SK-N-SH (cell line): Measurements from ENCODE around the gene DNAJC1. TPM values are rescaled to one million over a fixed set of nuclear protein-coding genes. Genes with fewer than 3 reads are reported as not detected.
A peak's percentile ranks its signal among the peaks of the same experiment; 100 is the strongest.

Source experiments
- CTCF ChIA-PET: fragments of 300-600, 350-600 bp; formaldehyde crosslinking; extraction: SDS; loops from one replicate; lab custom pipeline; 2021; lab: Yijun Ruan, JAX
- POLR2A ChIA-PET: fragments of 350-600 bp; sonication (Branson Sonifier 250); formaldehyde crosslinking; extraction: SDS; loops from one replicate; lab custom pipeline; 2020; ENCODE audit warnings: antibody characterized with exemption, inconsistent platforms; lab: Yijun Ruan, JAX
- DNase-seq: peaks from one replicate; pipeline ENCODE4 v3.0.0; 2012
- H2AFZ ChIP-seq: fragments of 200-600 bp; sonication (generic); 2 replicates; pipeline ENCODE4 v1.8.1; 2016; ENCODE audit warnings: antibody characterized with exemption, mild to moderate bottlenecking, low read depth
- H3F3A ChIP-seq: fragments of 200-600 bp; sonication (generic); replicated peaks from 2 replicates; pipeline ENCODE3; 2016; ENCODE audit warnings: antibody characterized with exemption, mild to moderate bottlenecking; ENCODE audit not compliant: insufficient read depth
- H3K27ac ChIP-seq, 2 experiments: fragments of 200-500 bp in 1 of 2; fragments of 200-600 bp in 1 of 2; sonication (Bioruptor generic) in 1 of 2; sonication (generic), shearing (Covaris generic) in 1 of 2; 2 replicates each; pipeline versions ENCODE4 v1.5.1 to v1.6.1; 2014 to 2016; ENCODE audit warnings: low read depth in 2 of 2, inconsistent platforms in 1 of 2, low read length in 1 of 2, mild to moderate bottlenecking in 1 of 2, mixed read lengths in 1 of 2
- H3K27me3 ChIP-seq: fragments of 200-600 bp; sonication (generic), shearing (Covaris generic); 2 replicates; pipeline ENCODE4 v1.6.1; 2016; ENCODE audit warnings: mixed run types; ENCODE audit not compliant: insufficient read depth
- H3K36me3 ChIP-seq, 2 experiments: fragments of 200-500 bp in 1 of 2; fragments of 200-600 bp in 1 of 2; sonication (Bioruptor generic) in 1 of 2; sonication (generic) in 1 of 2; replicated peaks in 1 of 2; 2 replicates each; pipeline versions ENCODE3 to v1.5.1; 2014 to 2016; ENCODE audit warnings: low read length in 1 of 2, mild to moderate bottlenecking in 1 of 2; ENCODE audit not compliant: insufficient read depth in 2 of 2, control insufficient read depth in 1 of 2
- H3K4me1 ChIP-seq, 2 experiments: fragments of 200-500 bp in 1 of 2; fragments of 200-600 bp in 1 of 2; sonication (Bioruptor generic) in 1 of 2; sonication (generic), shearing (Covaris generic) in 1 of 2; 2 replicates each; pipeline versions ENCODE4 v1.5.1 to v1.6.1; 2014 to 2016; ENCODE audit warnings: low read depth in 1 of 2, low read length in 1 of 2, mixed run types in 1 of 2; ENCODE audit not compliant: insufficient read depth in 2 of 2, control insufficient read depth in 1 of 2
- H3K4me2 ChIP-seq: fragments of 200-600 bp; sonication (generic), shearing (Covaris generic); 2 replicates; pipeline ENCODE4 v1.6.1; 2017; ENCODE audit warnings: mixed run types
- H3K4me3 ChIP-seq, 2 experiments: fragments of 200-500 bp in 1 of 2; fragments of 200-600 bp in 1 of 2; sonication (Bioruptor generic) in 1 of 2; sonication (generic), shearing (Covaris generic) in 1 of 2; 2 replicates each; pipeline versions ENCODE4 v1.5.1 to v1.8.1; 2014 to 2016; ENCODE audit warnings: low read depth in 2 of 2, inconsistent platforms in 1 of 2, low read length in 1 of 2, mild to moderate bottlenecking in 1 of 2, mixed read lengths in 1 of 2, moderate library complexity in 1 of 2
- H3K79me2 ChIP-seq: fragments of 200-600 bp; sonication (generic); 2 replicates; pipeline ENCODE4 v1.8.1; 2017; ENCODE audit warnings: mild to moderate bottlenecking; ENCODE audit not compliant: insufficient read depth
- H3K9ac ChIP-seq: fragments of 200-600 bp; sonication (generic); 2 replicates; pipeline ENCODE4 v1.6.1; 2017; ENCODE audit warnings: mixed run types
- H3K9me2 ChIP-seq: fragments of 200-600 bp; sonication (generic); 2 replicates; pipeline ENCODE4 v1.6.1; 2017; ENCODE audit warnings: mixed run types
- H3K9me3 ChIP-seq: fragments of 200-600 bp; sonication (generic); 2 replicates; pipeline ENCODE4 v1.6.1; 2017; ENCODE audit warnings: mixed run types, mild to moderate bottlenecking, moderate library complexity
- H4K20me1 ChIP-seq: fragments of 200-600 bp; sonication (generic); 2 replicates; pipeline ENCODE4 v1.6.1; 2017; ENCODE audit warnings: mild to moderate bottlenecking, mixed run types; ENCODE audit not compliant: insufficient read depth
- CTCF ChIP-seq: fragments of 200-600 bp; sonication (generic); IDR thresholded peaks from 2 replicates; pipeline ENCODE4 v1.6.1; 2017; ENCODE audit warnings: antibody characterized with exemption, mild to moderate bottlenecking, moderate library complexity
- ELF1 ChIP-seq: IDR thresholded peaks from 2 replicates; pipeline ENCODE4 v1.4.0; 2012
- EZH2phosphoT487 ChIP-seq: fragments of 200-600 bp; sonication (generic); IDR thresholded peaks from 2 replicates; pipeline ENCODE4 v1.6.1; 2017; ENCODE audit warnings: low read depth, mixed run types, mild to moderate bottlenecking, antibody characterized with exemption, moderate library complexity, borderline replicate concordance
- FOXJ3 ChIP-seq: sonication (generic); formaldehyde crosslinking; IDR thresholded peaks from 2 replicates; pipeline ENCODE4 v1.5.1; 2020; ENCODE audit warnings: mild to moderate bottlenecking, missing genetic modification reagents
- GABPA ChIP-seq: IDR thresholded peaks from 2 replicates; pipeline ENCODE4 v1.4.0; 2012; ENCODE audit warnings: low read depth, mild to moderate bottlenecking
- GATA2 ChIP-seq: sonication (generic); formaldehyde crosslinking; IDR thresholded peaks from 2 replicates; pipeline ENCODE4 v1.5.0; 2020; ENCODE audit warnings: mild to moderate bottlenecking, missing genetic modification reagents
- IRF3 ChIP-seq: fragments of 150-350 bp; IDR thresholded peaks from 2 replicates; pipeline ENCODE4 v1.6.1; 2016; ENCODE audit warnings: mild to moderate bottlenecking, low read depth, low read length
- MEF2A ChIP-seq: IDR thresholded peaks from 2 replicates; pipeline ENCODE4 v1.4.0; 2012; ENCODE audit warnings: low read depth, borderline replicate concordance
- RCOR1 ChIP-seq: fragments of 150-350 bp; IDR thresholded peaks from 2 replicates; pipeline ENCODE4 v1.6.1; 2017; ENCODE audit warnings: antibody characterized with exemption, low read length
- RXRA ChIP-seq: IDR thresholded peaks from 2 replicates; pipeline ENCODE4 v1.4.0; 2012; ENCODE audit warnings: low read depth, mild to moderate bottlenecking, borderline replicate concordance
- SMC3 ChIP-seq: IDR thresholded peaks from 2 replicates; pipeline ENCODE4 v1.6.1; 2012; ENCODE audit warnings: low read depth, low read length, improper control_type of control experiment
- TCF12 ChIP-seq: IDR thresholded peaks from 2 replicates; pipeline ENCODE4 v1.4.0; 2012
- TEAD4 ChIP-seq: IDR thresholded peaks from 2 replicates; pipeline ENCODE4 v1.4.0; 2012; ENCODE audit warnings: mild to moderate bottlenecking, borderline replicate concordance; ENCODE audit not compliant: insufficient read depth
- USF2 ChIP-seq: fragments of 150-350 bp; IDR thresholded peaks from 2 replicates; pipeline ENCODE4 v1.6.1; 2017; ENCODE audit warnings: antibody characterized with exemption, low read length, low read depth, borderline replicate concordance
- WGBS: methylation state at CpG from one replicate; pipeline ENCODE4 v1.1.6; 2017; ENCODE audit warnings: low lambda C conversion rate; 5-methylcytosine and 5-hydroxymethylcytosine counted together
- polyA plus RNA-seq, 3 experiments: library from polyadenylated mRNA; depleted of rRNA; stranded (reverse); fragments of >200 nt; gene quantifications; 2 replicates each; pipeline ENCODE4 v1.2.3, GENCODE V29; 2012

Gene DNAJC1
- polyA plus RNA-seq, 1 of the 3 experiments (the other 2 are of a cell fraction) = 9.3 TPM

- no peaks in the 10 kb centered on the region for H3K36me3 ChIP-seq
- no peaks in the 10 kb centered on the region for H3K27me3 ChIP-seq
- H3K9me2 ChIP-seq = no peaks in the 10 kb centered on the region
- no peaks in the 10 kb centered on the region for H4K20me1 ChIP-seq
- 38% methylated on average over 1 of the region's 1 CpG for WGBS
- H2AFZ ChIP-seq = no peak overlapping the region
- peaks cover 27% of the 10 kb centered on the region for H3F3A ChIP-seq
- no peak overlapping the region for H3K4me2 ChIP-seq
- CTCF ChIA-PET = interaction anchor here (1.0 to 1.9 kb wide), 3 partner anchors 18 to 480 kb away, joined by 4 to 6 read pairs (median 4); partner anchors contain the start of gene DNAJC1
- no peak for TF ChIP-seq IRF3
- TF ChIP-seq ELF1 = no peak
- peak; percentile 45 for TF ChIP-seq GATA2 (CRISPR knock-in tag)
- TF ChIP-seq CTCF = no peak
- peak; percentile 92 for TF ChIP-seq TCF12
- peak; percentile 18; the same call in 1 of the 2 replicates for TF ChIP-seq RCOR1
- no peak overlapping the region for H3K4me3 ChIP-seq
- POLR2A ChIA-PET = no interaction called here
- DNase-seq = peak; percentile 31
- no peak overlapping the region for H3K9ac ChIP-seq
- peaks cover 25% of the 10 kb centered on the region; the same call in 1 of the 2 replicates for H3K79me2 ChIP-seq
- peak overlapping the region in 1 of 2 experiments; percentile 87; a peak in 2 of 4 replicates for H3K27ac ChIP-seq
- H3K9me3 ChIP-seq = no peaks in the 10 kb centered on the region
- H3K4me1 ChIP-seq = peaks cover 22 to 28% of the 10 kb centered on the region in 2 experiments; a peak in 3 of 4 replicates
Measured at GRCh38 chr10:21975378-21975990, 28.0 kb downstream of the DNAJC1 start.

GRCh38 chr10:21972584-21972983 lies 30.9 kb downstream of the DNAJC1 start:
- H3K9ac ChIP-seq = no peak overlapping the region
- H3K9me2 ChIP-seq = no peaks in the 10 kb centered on the region
- H3K4me3 ChIP-seq = no peak overlapping the region
- POLR2A ChIA-PET = no interaction called here
- H3K36me3 ChIP-seq = no peaks in the 10 kb centered on the region
- no peaks in the 10 kb centered on the region for H3K9me3 ChIP-seq
- no peak for DNase-seq
- peaks cover 9% of the 10 kb centered on the region for H3F3A ChIP-seq
- H2AFZ ChIP-seq = no peak overlapping the region
- TF ChIP-seq IRF3 (no peak), GABPA (no peak), MEF2A (no peak), USF2 (no peak), TEAD4 (no peak), EZH2phosphoT487 (no peak), SMC3 (no peak), RCOR1 (no peak), RXRA (no peak), TCF12 (no peak), FOXJ3 (CRISPR knock-in tag) (no peak)
- H3K27me3 ChIP-seq = no peaks in the 10 kb centered on the region
- H3K4me2 ChIP-seq = no peak overlapping the region
- H4K20me1 ChIP-seq = no peaks in the 10 kb centered on the region
- no peak overlapping the region for H3K27ac ChIP-seq
- H3K4me1 ChIP-seq = peaks cover 9 to 15% of the 10 kb centered on the region in 2 experiments; a peak in 3 of 4 replicates
- H3K79me2 ChIP-seq = peaks cover 14% of the 10 kb centered on the region; the same call in 1 of the 2 replicates
- CTCF ChIA-PET = interaction anchor here (1.0 to 2.7 kb wide), 2 partner anchors 240 to 476 kb away, joined by 4 to 13 read pairs; no protein-coding TSS in a partner anchor
- WGBS = 83% methylated on average over 1 of the region's 1 CpG
